Stimulated activated CD4-positive, alpha-beta T cell treated with anti-CD3 and anti-CD28 coated beads, Interleukin-4, amount 100 ng/mL, for 24 hours (primary cell): Measurements from ENCODE around the gene NLGN1.

ENCODE experiments used
- DNase-seq: peaks from one replicate; pipeline ENCODE4 v3.0.0-alpha.2; 2020

NLGN1 gene

DNA sequence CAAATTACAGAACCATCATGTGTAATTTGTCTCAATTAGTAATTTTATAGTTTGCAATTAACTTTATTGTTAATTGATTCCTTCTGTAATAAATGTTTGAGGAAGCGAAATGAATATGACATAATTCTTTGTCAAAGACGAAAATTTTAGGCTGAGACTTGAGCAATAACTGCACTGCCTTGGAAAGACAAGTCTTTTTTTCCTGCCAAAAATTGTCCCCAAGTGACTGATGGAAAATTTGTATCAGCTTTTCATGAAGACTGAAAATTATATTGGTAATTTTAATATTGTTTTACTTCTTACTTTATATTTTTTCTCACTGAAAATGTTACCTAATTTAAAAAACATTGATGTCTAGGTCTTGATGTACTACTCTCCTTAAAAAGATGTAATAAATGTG lies 622.6 kb downstream of the NLGN1 start:
- no peak for DNase-seq

- DNase-seq = no peak
Measured at GRCh38 chr3:174023421-174023820, 625.9 kb downstream of the NLGN1 start.

DNA sequence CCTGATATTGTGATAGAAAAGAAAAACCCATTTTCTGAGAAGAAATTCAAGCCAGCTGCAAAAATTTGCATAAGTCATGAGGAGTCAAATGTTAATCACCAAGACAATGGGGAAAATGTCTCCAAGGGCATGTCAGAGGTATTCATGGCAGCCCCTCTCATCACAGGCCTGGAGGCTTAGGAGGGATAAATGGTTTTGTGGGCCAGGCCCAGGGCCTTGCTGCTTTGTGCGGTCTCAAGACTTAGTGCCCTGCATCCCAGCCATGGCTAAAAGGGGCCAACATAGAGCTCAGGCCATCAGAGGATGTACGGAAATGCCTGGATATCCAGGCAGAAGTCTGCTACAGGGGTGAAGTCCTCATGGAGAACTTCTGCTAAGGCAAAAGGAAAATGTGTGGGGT lies 631.1 kb downstream of the NLGN1 start:
- no peak for DNase-seq

DNA sequence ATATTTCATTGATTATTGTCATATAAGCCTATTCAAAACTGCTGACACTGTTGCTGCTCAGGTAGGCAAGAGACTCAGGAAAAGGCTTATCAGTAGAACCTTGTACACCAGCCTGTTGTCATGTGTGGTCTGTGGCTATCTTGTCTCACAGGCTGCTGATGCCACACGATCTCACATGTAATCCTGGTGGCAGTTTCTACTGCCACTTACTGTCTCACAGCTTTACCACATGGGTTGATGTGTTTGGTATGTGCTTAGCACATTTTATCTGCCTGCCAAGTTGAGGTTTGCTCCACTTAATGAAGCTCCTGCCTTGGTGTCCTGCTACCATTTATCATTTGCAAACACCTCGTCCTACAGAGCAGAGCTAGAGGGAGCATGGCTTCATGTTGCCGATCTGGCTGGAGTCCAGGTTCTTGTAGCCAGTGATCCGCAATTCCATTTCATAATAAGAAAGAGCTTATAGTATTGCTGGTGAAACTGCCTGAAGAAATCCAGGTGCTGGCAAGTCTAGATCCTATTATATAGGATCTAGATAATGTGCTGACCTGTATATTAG lies 637.9 kb downstream of the NLGN1 start:
- DNase-seq = no peak

GRCh38 chr3:174046311-174046710 lies 648.8 kb downstream of the NLGN1 start:
- no peak for DNase-seq

DNA sequence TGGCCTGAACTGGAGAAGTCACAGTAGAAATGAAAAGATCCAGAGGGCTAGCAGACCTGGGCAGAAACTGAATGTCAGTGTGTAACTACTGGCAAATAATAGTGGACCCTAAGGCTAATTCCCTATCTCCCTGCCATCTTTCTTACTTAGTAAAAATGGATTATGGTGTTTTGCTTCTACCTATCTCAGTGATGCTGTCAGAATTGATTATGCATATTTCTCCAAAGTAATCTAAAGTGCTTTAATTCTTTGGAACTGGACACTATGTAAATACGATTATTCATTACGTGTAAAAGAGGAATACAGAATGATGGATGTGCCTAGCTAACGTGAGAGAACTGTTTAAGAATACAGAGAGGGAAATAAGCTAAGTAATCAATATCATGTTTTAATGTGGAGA lies 651.9 kb downstream of the NLGN1 start:
- no peak for DNase-seq

DNA sequence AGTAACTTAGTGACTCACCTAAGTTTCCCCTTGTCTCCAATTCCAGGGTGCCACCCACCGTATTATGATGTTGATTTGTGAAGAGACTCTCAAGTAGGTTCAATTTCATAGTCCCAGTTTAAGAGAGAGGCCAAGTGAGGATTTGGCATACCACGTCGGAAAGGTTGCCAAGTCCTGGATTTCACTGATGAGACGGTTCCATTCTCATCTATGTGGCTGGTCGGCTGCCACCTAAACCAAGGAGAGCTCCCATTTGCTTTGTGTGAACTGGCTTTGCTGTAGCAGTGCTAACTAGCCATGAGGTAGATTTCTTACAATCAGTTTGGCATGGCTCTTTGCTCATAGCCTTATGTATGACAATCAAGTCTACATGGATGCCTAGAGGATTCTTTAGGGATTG lies 653.6 kb downstream of the NLGN1 start:
- no peak for DNase-seq

DNA sequence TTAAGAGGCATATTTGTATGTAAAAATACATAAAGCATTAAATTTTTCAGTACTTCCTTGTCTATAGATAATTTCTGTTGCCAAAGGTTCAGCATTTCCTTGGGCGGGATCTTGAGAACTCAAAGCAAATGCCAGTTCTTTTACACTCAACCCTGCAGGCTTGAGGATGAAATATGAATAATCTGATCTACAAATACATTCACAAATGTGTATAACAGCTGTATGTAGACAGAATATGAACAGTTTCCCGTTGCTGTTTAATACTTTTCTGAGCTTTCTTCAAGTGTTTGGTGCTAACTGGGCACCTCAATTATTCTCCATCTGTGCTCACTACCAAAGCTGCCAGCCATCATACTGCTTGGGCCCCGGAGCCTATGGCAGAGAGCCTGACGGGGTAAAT lies 661.3 kb downstream of the NLGN1 start:
- DNase-seq = no peak

- DNase-seq = no peak
Measured at GRCh38 chr3:174060431-174060830, 662.9 kb downstream of the NLGN1 start.

- DNase-seq = no peak
Measured at GRCh38 chr3:174061162-174061561, 663.6 kb downstream of the NLGN1 start.

- DNase-seq = no peak
Measured at GRCh38 chr3:174061731-174062130, 664.2 kb downstream of the NLGN1 start.

- no peak for DNase-seq
Measured at GRCh38 chr3:174062923-174063322, 665.4 kb downstream of the NLGN1 start.

DNA sequence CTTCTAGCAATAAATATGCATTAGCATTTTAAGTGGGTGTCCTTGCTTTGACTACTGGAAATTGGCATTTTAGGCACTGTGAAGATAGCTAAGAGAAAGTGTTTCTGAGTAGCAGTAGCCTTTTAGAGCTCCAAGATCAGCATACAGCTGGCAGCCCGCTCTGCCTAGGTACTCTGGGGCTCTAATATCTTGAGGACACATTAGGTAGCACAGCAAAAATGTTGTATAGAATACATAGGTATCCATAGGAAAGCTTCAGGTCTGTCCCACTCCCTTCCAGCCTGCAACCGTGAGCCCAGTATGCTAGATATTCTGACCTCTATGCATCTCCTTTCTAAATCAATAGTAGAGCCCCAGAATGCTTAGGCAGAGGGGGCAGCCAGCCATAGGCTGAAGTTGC lies 670.5 kb downstream of the NLGN1 start:
- no peak for DNase-seq

- no peak for DNase-seq
Measured at GRCh38 chr3:174072675-174073074, 675.1 kb downstream of the NLGN1 start.

DNA sequence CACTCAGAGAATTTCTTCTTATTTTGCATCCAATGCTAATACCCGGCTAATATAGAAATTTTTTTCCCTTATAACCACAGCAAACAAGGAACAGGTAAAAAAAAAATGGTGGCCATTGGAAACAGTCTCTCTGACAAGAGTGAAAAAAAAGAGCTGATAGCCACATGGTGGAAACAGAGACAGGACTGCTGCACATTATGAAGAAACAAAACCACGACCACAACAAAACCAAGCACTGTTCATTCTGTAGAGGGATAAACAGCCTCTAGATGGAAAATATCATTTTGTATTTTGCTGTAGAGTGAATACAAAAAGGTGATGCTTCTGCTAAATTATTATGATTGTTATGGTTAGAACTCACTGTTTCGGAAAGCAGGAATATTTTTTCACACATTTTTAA lies 686.2 kb downstream of the NLGN1 start:
- no peak for DNase-seq

DNA sequence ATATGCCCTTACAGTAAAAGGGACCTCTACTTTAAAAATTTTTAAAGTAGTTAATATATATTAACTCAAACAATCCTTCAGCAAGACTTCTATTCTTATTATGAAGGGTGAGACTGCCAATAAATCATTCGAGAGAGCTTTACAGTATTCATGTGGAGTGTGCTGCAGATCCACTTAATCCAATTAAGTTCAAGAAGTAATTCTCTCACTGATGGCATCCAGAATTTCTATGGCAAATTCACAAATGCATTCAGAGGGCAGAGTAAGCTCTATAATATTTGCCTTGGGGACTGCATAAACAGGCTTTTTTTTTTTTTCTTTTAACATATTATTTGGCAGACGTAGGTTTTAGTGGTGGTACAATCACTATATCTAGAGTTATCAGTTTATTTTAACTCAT lies 692.0 kb downstream of the NLGN1 start:
- DNase-seq = no peak

DNA sequence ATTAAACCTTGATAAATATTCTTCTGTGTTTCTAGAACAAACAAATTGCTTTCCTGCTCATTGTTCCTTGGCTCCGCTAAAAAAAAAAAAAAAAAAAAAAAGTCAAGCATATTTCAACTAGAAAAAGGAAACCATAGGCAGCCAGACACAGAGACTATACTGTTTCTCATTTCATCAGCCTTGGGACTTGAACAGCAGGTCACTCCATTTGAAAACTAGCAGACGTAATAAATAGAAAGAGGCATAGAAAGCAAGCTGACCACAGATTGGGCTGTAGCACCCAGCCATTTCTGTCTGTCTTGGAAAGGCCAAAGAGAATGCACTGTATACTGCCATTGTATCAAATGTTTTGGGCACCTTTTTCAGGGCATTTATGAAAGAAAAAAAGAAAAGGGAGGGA lies 697.1 kb downstream of the NLGN1 start:
- no peak for DNase-seq

DNA sequence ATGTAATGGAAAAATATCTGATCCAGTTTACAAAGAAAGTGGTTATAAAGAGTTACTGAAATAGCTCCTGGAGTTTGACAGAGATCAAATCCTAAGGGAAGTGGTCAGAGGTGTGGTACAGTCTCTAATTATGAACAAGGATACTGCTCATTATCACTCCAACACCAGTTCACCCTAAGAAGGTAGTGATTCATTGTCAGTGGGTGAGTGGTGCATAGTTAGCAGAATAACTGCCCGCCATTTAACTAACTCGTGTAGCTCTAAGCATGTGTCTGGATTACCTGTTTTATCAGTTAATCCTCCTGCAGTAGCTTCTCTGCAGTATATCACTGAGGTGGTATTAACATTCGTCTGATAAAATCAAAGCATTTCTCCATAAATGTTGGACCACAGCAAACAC lies 700.1 kb downstream of the NLGN1 start:
- DNase-seq = no peak

GRCh38 chr3:174098746-174099145 lies 701.2 kb downstream of the NLGN1 start:
- DNase-seq = no peak

GRCh38 chr3:174099724-174100123 lies 702.2 kb downstream of the NLGN1 start:
- DNase-seq = no peak

DNA sequence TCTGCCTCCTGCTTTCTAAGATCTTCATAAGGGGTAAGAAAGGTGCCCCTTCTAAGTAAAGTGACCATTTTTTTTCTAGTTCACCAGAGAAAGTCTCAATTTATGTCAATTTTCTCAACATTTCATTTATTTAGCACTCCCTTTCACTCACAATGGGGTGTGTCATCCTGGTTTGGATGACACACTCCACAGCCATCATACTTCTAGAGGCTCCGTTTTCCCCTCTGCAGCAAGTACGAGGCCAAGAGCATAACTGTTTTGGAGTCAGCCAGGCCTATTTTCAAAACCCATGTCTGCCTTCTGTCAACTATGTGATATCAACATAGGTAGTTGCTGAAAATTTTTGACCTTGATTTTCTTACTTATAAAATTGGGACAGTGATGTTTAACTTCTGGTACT lies 703.2 kb downstream of the NLGN1 start:
- DNase-seq = no peak

DNA sequence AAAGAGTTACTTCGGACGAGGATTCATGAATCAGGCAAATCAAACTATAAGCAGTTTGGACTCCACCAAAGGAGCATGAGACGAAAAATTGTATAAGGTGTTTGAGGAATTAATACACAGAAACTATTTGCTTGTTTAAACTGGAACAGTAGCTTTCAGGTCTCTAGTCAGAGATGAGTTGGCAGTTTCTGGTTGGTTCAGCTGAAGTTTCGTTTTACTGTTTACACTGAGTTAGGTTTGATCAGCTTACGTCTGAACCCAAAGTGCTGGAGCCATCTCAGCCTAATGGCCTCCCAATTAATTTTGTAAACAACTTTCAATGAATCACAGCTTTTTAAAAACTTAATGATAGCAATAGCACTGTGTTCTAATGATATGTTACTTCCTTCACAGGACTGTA lies 703.7 kb downstream of the NLGN1 start:
- DNase-seq = no peak

GRCh38 chr3:174102274-174102673 lies 704.7 kb downstream of the NLGN1 start:
- DNase-seq = no peak

DNA sequence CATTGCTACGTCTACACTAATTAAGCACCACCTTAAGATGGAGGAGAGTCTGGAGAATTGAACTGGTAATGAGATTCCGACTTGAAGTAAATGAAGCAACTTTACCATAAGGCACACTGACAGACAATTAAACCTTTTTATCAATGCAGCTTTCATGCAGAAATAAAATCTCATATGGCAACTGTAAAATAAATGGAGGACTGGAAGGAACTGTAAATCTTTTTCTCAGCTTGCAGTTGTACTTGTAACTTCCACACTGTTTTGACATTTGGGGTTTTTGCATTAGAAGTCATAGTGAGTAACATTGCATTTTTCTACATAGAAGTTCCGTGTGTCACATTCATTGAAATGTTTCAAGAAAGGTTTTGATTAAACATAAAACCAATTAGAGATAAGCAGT lies 705.3 kb downstream of the NLGN1 start:
- no peak for DNase-seq

DNA sequence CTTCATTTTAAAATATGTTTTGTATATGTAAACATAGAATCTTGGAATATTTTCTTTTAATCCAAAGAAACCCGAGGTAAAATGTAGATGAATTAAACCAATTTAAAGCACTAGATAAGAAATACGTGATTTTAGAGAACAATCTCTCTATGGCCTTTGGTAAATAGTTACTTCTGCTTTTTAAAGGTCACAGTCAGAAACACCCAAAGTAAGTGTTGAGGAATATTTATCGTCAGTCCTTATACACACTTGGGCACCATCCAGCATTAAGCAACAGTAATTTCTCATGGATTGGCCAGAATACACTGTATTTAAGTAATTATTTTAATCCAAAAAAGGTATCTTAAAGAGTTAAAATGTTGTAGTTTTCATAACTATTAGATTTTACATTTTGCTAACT lies 713.2 kb downstream of the NLGN1 start:
- no peak for DNase-seq

- DNase-seq = no peak
Measured at GRCh38 chr3:174111776-174112175, 714.2 kb downstream of the NLGN1 start.
